GM12864 (cell line): ENCODE measurements around the gene PTPRG.

ENCODE experiments used
- DNase-seq: peaks from one replicate; pipeline ENCODE4 v3.0.0-alpha.2; 2011; ENCODE audit warnings: low read depth
- H3K4me3 ChIP-seq: 2 replicates; pipeline ENCODE4 v1.5.1; 2011; ENCODE audit warnings: mild to moderate bottlenecking, low read depth, low read length, control low read depth
- CTCF ChIP-seq: IDR thresholded peaks from 2 replicates; pipeline ENCODE4 v1.5.1; 2011; ENCODE audit warnings: low read depth, mild to moderate bottlenecking, moderate library complexity, low read length, control low read depth, inconsistent platforms; ENCODE audit errors: missing control alignments

PTPRG gene

GRCh38 chr3:62208385-62208784 is 647.0 kb downstream of the PTPRG start:
- TF ChIP-seq CTCF = no peak
- no peak overlapping the region for H3K4me3 ChIP-seq
- no peak for DNase-seq

GRCh38 chr3:62209101-62209500 is 647.7 kb downstream of the PTPRG start:
- H3K4me3 ChIP-seq = no peak overlapping the region
- no peak for DNase-seq
- TF ChIP-seq CTCF = no peak

- TF ChIP-seq CTCF = no peak
- no peak for DNase-seq
- no peak overlapping the region for H3K4me3 ChIP-seq
Measured at GRCh38 chr3:62210011-62210410, 648.6 kb downstream of the PTPRG start.

- no peak overlapping the region for H3K4me3 ChIP-seq
- no peak for DNase-seq
- TF ChIP-seq CTCF = no peak
Measured at GRCh38 chr3:62211675-62212429, 650.5 kb downstream of the PTPRG start.

GRCh38 chr3:62214850-62215249 is 653.5 kb downstream of the PTPRG start:
- DNase-seq = no peak
- no peak for TF ChIP-seq CTCF
- no peak overlapping the region for H3K4me3 ChIP-seq

GRCh38 chr3:62220616-62221015 is 659.2 kb downstream of the PTPRG start:
- H3K4me3 ChIP-seq = no peak overlapping the region
- no peak for TF ChIP-seq CTCF
- no peak for DNase-seq

GRCh38 chr3:62225051-62225450 is 663.7 kb downstream of the PTPRG start:
- TF ChIP-seq CTCF = no peak
- DNase-seq = no peak
- no peak overlapping the region for H3K4me3 ChIP-seq
